Skeletal muscle satellite cell (primary cell): ENCODE measurements around the gene HSPA12B.
"Not testable (repeated sequence)": the region's sequence is repeated elsewhere in the genome, so short reads cannot be mapped to it uniquely, and the experiment has no call there.

Experiments
- H3K27me3 ChIP-seq: 2 replicates; pipeline ENCODE4 v1.7.0; 2013; ENCODE audit warnings: low read length; ENCODE audit not compliant: control insufficient read depth, insufficient read depth
- H3K36me3 ChIP-seq: 2 replicates; pipeline ENCODE4 v1.7.0; 2013; ENCODE audit warnings: mild to moderate bottlenecking, control low read depth, low read length; ENCODE audit not compliant: insufficient read depth
- H3K4me1 ChIP-seq: 2 replicates; pipeline ENCODE4 v1.7.0; 2013; ENCODE audit warnings: low read length; ENCODE audit not compliant: control insufficient read depth, insufficient read depth
- H3K4me2 ChIP-seq: 2 replicates; pipeline ENCODE4 v1.7.0; 2013; ENCODE audit warnings: mild to moderate bottlenecking, low read length
- H3K4me3 ChIP-seq: 2 replicates; pipeline ENCODE4 v1.7.0; 2013; ENCODE audit warnings: low read length
- H3K9ac ChIP-seq: 2 replicates; pipeline ENCODE4 v1.7.0; 2013; ENCODE audit warnings: mild to moderate bottlenecking, low read depth, low read length, moderate library complexity
- H3K9me3 ChIP-seq: replicated peaks from 2 replicates; pipeline ENCODE4 v1.7.0; 2013; ENCODE audit warnings: mild to moderate bottlenecking, control low read depth, low read length

HSPA12B gene

GRCh38 chr20:3788685-3789155 lies 56.2 kb downstream of the HSPA12B start:
- H3K27me3 ChIP-seq = no peaks in the 10 kb centered on the region
- no peak overlapping the region for H3K4me2 ChIP-seq
- peaks cover 15% of the 10 kb centered on the region for H3K36me3 ChIP-seq
- H3K4me3 ChIP-seq = no peak overlapping the region
- no peak overlapping the region for H3K9ac ChIP-seq
- peaks cover 30% of the 10 kb centered on the region for H3K4me1 ChIP-seq
- no peaks in the 10 kb centered on the region for H3K9me3 ChIP-seq

GRCh38 chr20:3789201-3789600 lies 56.7 kb downstream of the HSPA12B start:
- Histone ChIP-seq H3K36me3 (peaks cover 14% of the 10 kb centered on the region), H3K4me1 (peaks cover 26% of the 10 kb centered on the region)
- H3K4me3 ChIP-seq, H3K4me2 ChIP-seq, H3K27me3 ChIP-seq, H3K9ac ChIP-seq, H3K9me3 ChIP-seq: not testable (repeated sequence)

GRCh38 chr20:3794168-3794567 lies 61.7 kb downstream of the HSPA12B start:
- H3K27me3 ChIP-seq, H3K9ac ChIP-seq, H3K9me3 ChIP-seq, H3K4me3 ChIP-seq, H3K4me2 ChIP-seq: not testable (repeated sequence)
- H3K36me3 ChIP-seq = peaks cover 17% of the 10 kb centered on the region
- H3K4me1 ChIP-seq = peaks cover 26% of the 10 kb centered on the region

- no peaks in the 10 kb centered on the region for H3K9me3 ChIP-seq
- H3K4me2 ChIP-seq = peak overlapping the region; percentile 87
- peak overlapping the region; percentile 70 for H3K4me3 ChIP-seq
- H3K9ac ChIP-seq = peak overlapping the region; percentile 84
- peaks cover 23% of the 10 kb centered on the region for H3K36me3 ChIP-seq
- H3K27me3 ChIP-seq = no peaks in the 10 kb centered on the region
- H3K4me1 ChIP-seq = peaks cover 33% of the 10 kb centered on the region
Observed at GRCh38 chr20:3794701-3795420, 62.4 kb downstream of the HSPA12B start.

GRCh38 chr20:3795511-3796468 lies 63.3 kb downstream of the HSPA12B start, which contains the start of gene CDC25B:
Gene CDC25B (plus strand): TSS chr20:3796310. CDS start chr20:3796532, 222 bp downstream.
- Histone ChIP-seq H3K9ac (peak within 1 kb of the TSS; percentile 84), H3K4me2 (peak within 1 kb of the TSS; percentile 94), H3K9me3 (no peaks in the 10 kb centered on the region), H3K4me1 (peaks cover 34% of the 10 kb centered on the region), H3K36me3 (peaks cover 32% of the 10 kb centered on the region), H3K4me3 (peak within 1 kb of the TSS; percentile 70), H3K27me3 (no peaks in the 10 kb centered on the region)

- peak overlapping the region; percentile 84 for H3K9ac ChIP-seq
- peak overlapping the region; percentile 70 for H3K4me3 ChIP-seq
- H3K4me1 ChIP-seq = peaks cover 34% of the 10 kb centered on the region
- no peaks in the 10 kb centered on the region for H3K9me3 ChIP-seq
- H3K36me3 ChIP-seq = peaks cover 40% of the 10 kb centered on the region
- no peaks in the 10 kb centered on the region for H3K27me3 ChIP-seq
- H3K4me2 ChIP-seq = peak overlapping the region; percentile 94
Observed at GRCh38 chr20:3796477-3797225, 64.2 kb downstream of the HSPA12B start.

GRCh38 chr20:3797226-3797545 lies 64.7 kb downstream of the HSPA12B start:
- no peaks in the 10 kb centered on the region for H3K9me3 ChIP-seq
- peak overlapping the region; percentile 94 for H3K4me2 ChIP-seq
- H3K27me3 ChIP-seq = no peaks in the 10 kb centered on the region
- H3K9ac ChIP-seq = peak overlapping the region; percentile 84
- H3K4me3 ChIP-seq = peak overlapping the region; percentile 70
- H3K4me1 ChIP-seq = peaks cover 34% of the 10 kb centered on the region
- H3K36me3 ChIP-seq = peaks cover 46% of the 10 kb centered on the region

- H3K4me1 ChIP-seq = peaks cover 34% of the 10 kb centered on the region
- peaks cover 52% of the 10 kb centered on the region for H3K36me3 ChIP-seq
- H3K4me2 ChIP-seq = peak overlapping the region; percentile 94
- H3K27me3 ChIP-seq = no peaks in the 10 kb centered on the region
- H3K4me3 ChIP-seq = peak overlapping the region; percentile 70
- peak overlapping the region; percentile 84 for H3K9ac ChIP-seq
- H3K9me3 ChIP-seq = no peaks in the 10 kb centered on the region
Observed at GRCh38 chr20:3797592-3798372, 65.3 kb downstream of the HSPA12B start.

GRCh38 chr20:3798373-3798768 lies 65.9 kb downstream of the HSPA12B start:
- no peaks in the 10 kb centered on the region for H3K27me3 ChIP-seq
- H3K36me3 ChIP-seq = peaks cover 57% of the 10 kb centered on the region
- H3K9ac ChIP-seq = peak overlapping the region; percentile 84
- peak overlapping the region; percentile 70 for H3K4me3 ChIP-seq
- no peaks in the 10 kb centered on the region for H3K9me3 ChIP-seq
- H3K4me1 ChIP-seq = peaks cover 34% of the 10 kb centered on the region
- peak overlapping the region; percentile 94 for H3K4me2 ChIP-seq

GRCh38 chr20:3798908-3799248 lies 66.4 kb downstream of the HSPA12B start:
- Histone ChIP-seq H3K4me2 (peak overlapping the region; percentile 94), H3K4me3 (peak overlapping the region; percentile 70), H3K36me3 (peaks cover 63% of the 10 kb centered on the region), H3K27me3 (no peaks in the 10 kb centered on the region), H3K9me3 (no peaks in the 10 kb centered on the region), H3K9ac (peak overlapping the region; percentile 84), H3K4me1 (peaks cover 34% of the 10 kb centered on the region)
